ENCODE measurements around the gene MAGEB17. TPM values are rescaled to one million over a fixed set of nuclear protein-coding genes. Genes with fewer than 3 reads are reported as not detected.

The MAGEB17 gene
- total RNA-seq, 2 donors from 2014 or later = 0.52 to 7.3 TPM

DNA sequence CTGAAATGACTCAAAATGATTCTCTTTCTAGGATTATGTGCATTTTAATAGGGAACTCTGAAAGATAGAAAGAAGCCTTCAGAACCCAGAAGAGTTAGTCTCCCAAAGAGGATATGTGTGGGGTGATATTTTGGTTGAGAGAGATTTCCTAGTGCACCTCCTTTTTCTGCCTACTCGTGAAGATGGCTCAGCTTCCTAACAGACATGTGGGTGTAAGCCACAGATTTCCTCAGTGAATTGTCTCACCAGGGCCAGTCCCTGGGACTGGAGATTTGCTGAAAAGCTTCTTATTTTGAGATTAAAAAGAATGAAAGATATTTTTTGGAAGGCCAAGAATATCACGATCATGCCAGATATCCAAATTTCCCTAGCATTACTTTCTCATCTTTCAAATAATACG, 42.8 kb downstream of the MAGEB17 start:
- ATAC-seq = no peak
- DNase-seq = no peak
- Histone ChIP-seq H3K4me1 (peaks cover 10% of the 10 kb centered on the region), H3K36me3 (replicated peaks in 1 of 2; ENCODE audit: insufficient read depth in 1 of 2, low read depth in 2 of 2) (no peaks in the 10 kb centered on the region), H3K27me3 (no peaks in the 10 kb centered on the region), H3K9me3 (no peaks in the 10 kb centered on the region), H3K4me3 (no peak overlapping the region), H3K27ac (no peak overlapping the region)
- intact Hi-C loops (cut with DNase I) = no loop called here
- no peak for TF ChIP-seq POLR2A (IDR thresholded peaks at IDR 0.05)
- TF ChIP-seq, protein P1, sequence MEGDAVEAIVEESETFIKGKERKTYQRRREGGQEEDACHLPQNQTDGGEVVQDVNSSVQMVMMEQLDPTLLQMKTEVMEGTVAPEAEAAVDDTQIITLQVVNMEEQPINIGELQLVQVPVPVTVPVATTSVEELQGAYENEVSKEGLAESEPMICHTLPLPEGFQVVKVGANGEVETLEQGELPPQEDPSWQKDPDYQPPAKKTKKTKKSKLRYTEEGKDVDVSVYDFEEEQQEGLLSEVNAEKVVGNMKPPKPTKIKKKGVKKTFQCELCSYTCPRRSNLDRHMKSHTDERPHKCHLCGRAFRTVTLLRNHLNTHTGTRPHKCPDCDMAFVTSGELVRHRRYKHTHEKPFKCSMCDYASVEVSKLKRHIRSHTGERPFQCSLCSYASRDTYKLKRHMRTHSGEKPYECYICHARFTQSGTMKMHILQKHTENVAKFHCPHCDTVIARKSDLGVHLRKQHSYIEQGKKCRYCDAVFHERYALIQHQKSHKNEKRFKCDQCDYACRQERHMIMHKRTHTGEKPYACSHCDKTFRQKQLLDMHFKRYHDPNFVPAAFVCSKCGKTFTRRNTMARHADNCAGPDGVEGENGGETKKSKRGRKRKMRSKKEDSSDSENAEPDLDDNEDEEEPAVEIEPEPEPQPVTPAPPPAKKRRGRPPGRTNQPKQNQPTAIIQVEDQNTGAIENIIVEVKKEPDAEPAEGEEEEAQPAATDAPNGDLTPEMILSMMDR (IDR thresholded peaks at IDR 0.05) = no peak
- 83 to 84% methylated on average over 3 of the region's 3 CpGs for WGBS, 2 donors

DNA sequence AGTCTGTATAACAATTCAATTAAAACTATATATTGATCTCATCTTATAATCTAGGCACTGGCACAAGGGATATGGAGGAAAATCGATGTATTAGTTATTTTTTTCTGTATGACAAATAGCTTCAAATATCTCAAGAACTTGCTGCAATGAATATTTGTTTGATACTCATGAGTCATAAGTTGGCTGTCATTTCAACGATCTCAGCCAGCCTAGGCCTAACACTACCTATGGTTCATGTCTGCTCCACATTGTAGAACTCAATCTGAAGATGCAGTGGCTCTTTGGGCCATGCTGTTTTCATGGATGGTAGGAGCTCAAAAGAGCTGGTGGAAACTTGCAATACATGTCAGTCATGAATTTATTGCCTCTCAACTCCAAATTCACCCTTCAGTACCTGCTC, 44.7 kb downstream of the MAGEB17 start:
- no peaks in the 10 kb centered on the region for H3K36me3 ChIP-seq (replicated peaks in 1 of 2; ENCODE audit: insufficient read depth in 1 of 2, low read depth in 2 of 2)
- WGBS, 2 donors = 35 to 41% methylated on average over 2 of the region's 2 CpGs

DNA sequence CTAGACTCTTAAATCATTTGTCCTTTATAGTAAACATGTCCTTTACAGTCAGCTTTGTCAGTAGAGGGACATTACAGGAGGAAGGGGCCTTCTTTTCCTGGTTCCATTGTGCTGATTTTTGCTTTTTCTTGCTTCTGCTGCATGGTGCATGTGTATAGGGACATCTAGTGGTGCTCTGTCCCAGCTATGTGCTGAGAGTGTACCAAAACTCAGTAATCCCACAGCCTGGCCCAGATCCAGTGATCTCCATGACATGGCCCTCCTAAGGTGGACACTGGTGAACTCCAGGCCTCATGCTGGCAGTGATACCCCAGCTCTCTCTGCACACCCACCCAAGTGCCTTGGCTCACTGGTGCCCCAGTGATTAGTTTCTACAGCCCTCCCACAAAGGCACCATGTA, 45.2 kb downstream of the MAGEB17 start:
- H3K9me3 ChIP-seq = no peaks in the 10 kb centered on the region
- ATAC-seq (peak; percentile 77), DNase-seq (peak; percentile 41 to 67 (median 52))
- H3K27ac ChIP-seq = peak overlapping the region in 2 of 4 donors; percentile 59 to 63
- no peaks in the 10 kb centered on the region for H3K4me1 ChIP-seq
- no peak overlapping the region for H3K4me3 ChIP-seq
- intact Hi-C loops (cut with DNase I) = no loop called here
- no peaks in the 10 kb centered on the region for H3K27me3 ChIP-seq
- TF ChIP-seq, protein P1 (IDR thresholded peaks at IDR 0.05) = peak; percentile 9 to 61 (median 49)
- no peak for TF ChIP-seq POLR2A (IDR thresholded peaks at IDR 0.05)
- H3K36me3 ChIP-seq (replicated peaks in 1 of 2; ENCODE audit: insufficient read depth in 1 of 2, low read depth in 2 of 2) = no peaks in the 10 kb centered on the region

More for the DNA sequence above, 44.7 kb downstream of the MAGEB17 start:
- H3K27ac ChIP-seq = peak overlapping the region in 2 of 4 donors; percentile 59 to 63
- peak in 3 of 4 donors; percentile 13 to 39 (median 16) for DNase-seq
- TF ChIP-seq, protein P1 (IDR thresholded peaks at IDR 0.05) = no peak
- no peak for TF ChIP-seq POLR2A (IDR thresholded peaks at IDR 0.05)
- no peak overlapping the region for H3K4me3 ChIP-seq
- no peaks in the 10 kb centered on the region for H3K9me3 ChIP-seq
- no peaks in the 10 kb centered on the region for H3K27me3 ChIP-seq
- ATAC-seq = peak; percentile 68
- no peaks in the 10 kb centered on the region for H3K4me1 ChIP-seq
- intact Hi-C loops (cut with DNase I) = no loop called here

DNA sequence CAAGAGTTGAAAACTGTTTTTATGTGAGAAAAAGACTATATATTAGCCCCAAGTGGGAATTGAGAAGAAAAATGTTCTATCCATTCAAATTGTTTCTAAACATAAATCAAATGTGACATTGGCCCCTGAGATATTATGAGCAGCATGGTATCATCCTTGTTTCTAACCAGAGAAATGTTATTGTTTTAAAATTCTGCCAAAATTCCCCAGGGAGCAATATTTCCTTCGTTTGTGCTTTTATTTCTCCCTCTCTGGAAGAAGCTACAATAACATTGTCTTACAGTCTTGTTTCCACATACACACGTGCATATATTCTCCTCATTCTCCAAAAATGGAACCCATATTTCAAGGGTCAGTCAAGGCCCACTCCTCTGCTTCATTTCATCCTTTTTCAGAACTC, 46.7 kb downstream of the MAGEB17 start:
- Histone ChIP-seq H3K9me3 (no peaks in the 10 kb centered on the region), H3K27me3 (no peaks in the 10 kb centered on the region), H3K27ac (no peak overlapping the region), H3K36me3 (replicated peaks in 1 of 2; ENCODE audit: insufficient read depth in 1 of 2, low read depth in 2 of 2) (no peaks in the 10 kb centered on the region), H3K4me3 (no peak overlapping the region), H3K4me1 (no peaks in the 10 kb centered on the region)
- intact Hi-C loops (cut with DNase I) = no loop called here
- TF ChIP-seq, protein P1 (IDR thresholded peaks at IDR 0.05) = no peak
- TF ChIP-seq POLR2A (IDR thresholded peaks at IDR 0.05) = no peak
- 41 to 53% methylated on average over 2 of the region's 2 CpGs for WGBS, 2 donors
- no peak for ATAC-seq
- no peak for DNase-seq

DNA sequence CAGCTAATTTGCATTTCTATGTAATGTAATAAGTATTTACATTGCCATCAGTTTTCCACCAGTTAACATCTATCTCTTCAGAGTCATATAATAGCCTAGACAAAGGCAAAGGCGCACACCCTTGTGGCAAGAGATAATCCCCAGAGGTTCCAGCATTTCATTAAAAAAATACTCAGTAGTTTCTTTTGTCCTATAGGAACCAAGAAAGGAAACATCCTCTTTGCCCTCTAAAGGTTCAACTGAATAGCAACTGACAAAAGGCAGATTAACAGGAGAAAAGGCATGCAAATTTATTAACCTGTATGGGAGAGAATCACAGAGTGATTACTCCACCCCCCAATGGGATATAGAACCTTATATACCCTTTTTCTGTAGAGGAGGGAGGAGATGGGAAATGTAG, 48.4 kb downstream of the MAGEB17 start:
- 90 to 92% methylated on average over 1 of the region's 1 CpG for WGBS, 2 donors
- intact Hi-C loops (cut with DNase I) = no loop called here
- Histone ChIP-seq H3K27ac (no peak overlapping the region), H3K9me3 (no peaks in the 10 kb centered on the region), H3K4me1 (no peaks in the 10 kb centered on the region), H3K36me3 (replicated peaks in 1 of 2; ENCODE audit: insufficient read depth in 1 of 2, low read depth in 2 of 2) (no peaks in the 10 kb centered on the region), H3K27me3 (no peaks in the 10 kb centered on the region), H3K4me3 (no peak overlapping the region)
- ATAC-seq (no peak), DNase-seq (no peak)
- no peak for TF ChIP-seq POLR2A (IDR thresholded peaks at IDR 0.05)
- TF ChIP-seq, protein P1 (IDR thresholded peaks at IDR 0.05) = no peak
